H1 (cell line): Measurements from ENCODE around the gene AIFM2.

Experiments used
- BRCA1 ChIP-seq: IDR thresholded peaks from 2 replicates; pipeline ENCODE4 v1.6.1; 2012; ENCODE audit warnings: low read depth, low read length, improper control_type of control experiment
- CEBPB ChIP-seq: IDR thresholded peaks from 2 replicates; pipeline ENCODE4 v1.6.1; 2012; ENCODE audit warnings: low read depth, low read length
- CHD1 ChIP-seq: IDR thresholded peaks from 2 replicates; pipeline ENCODE4 v1.6.1; 2012; ENCODE audit warnings: low read depth, low read length, improper control_type of control experiment
- CHD2 ChIP-seq: IDR thresholded peaks from 2 replicates; pipeline ENCODE4 v1.6.1; 2012; ENCODE audit warnings: low read length, improper control_type of control experiment
- CTCF ChIP-seq, 3 experiments: IDR thresholded peaks; 1 replicate in 2 of 3; 2 replicates in 1 of 3; pipeline versions ENCODE4 v1.5.1 to v1.6.1; 2011; ENCODE audit warnings: low read length in 3 of 3, mild to moderate bottlenecking in 3 of 3, inconsistent platforms in 2 of 3, low read depth in 1 of 3, moderate library complexity in 1 of 3; ENCODE audit not compliant: insufficient read depth in 1 of 3; ENCODE audit errors: control extremely low read depth in 1 of 3
- FOSL1 ChIP-seq: IDR thresholded peaks from 2 replicates; pipeline ENCODE4 v1.6.1; 2011; ENCODE audit warnings: mild to moderate bottlenecking, low read depth, low read length, moderate library complexity; ENCODE audit not compliant: insufficient read depth
- POLR2AphosphoS5 ChIP-seq: IDR thresholded peaks from 2 replicates; pipeline ENCODE4 v1.6.1; 2011; ENCODE audit warnings: low read depth, low read length
- RAD21 ChIP-seq, 2 experiments: IDR thresholded peaks in 1 of 2; conservative IDR thresholded peaks in 1 of 2; 2 replicates each; pipeline ENCODE4 v1.6.1; 2011; ENCODE audit warnings: low read depth in 2 of 2, low read length in 2 of 2, improper control_type of control experiment in 1 of 2, inconsistent platforms in 1 of 2, mild to moderate bottlenecking in 1 of 2, moderate library complexity in 1 of 2
- SUZ12 ChIP-seq: fragments of 200-600 bp; sonication (generic); IDR thresholded peaks from 2 replicates; pipeline ENCODE4 v1.6.1; 2012; ENCODE audit warnings: mild to moderate bottlenecking, inconsistent platforms, low read length, moderate library complexity, mixed read lengths
- TCF12 ChIP-seq: IDR thresholded peaks from 2 replicates; pipeline ENCODE4 v1.6.1; 2011; ENCODE audit warnings: low read depth, mild to moderate bottlenecking, low read length

- TF ChIP-seq CTCF (IDR thresholded peaks at IDR 0.05; ENCODE audit: control extremely low read depth in 1 of 3, insufficient read depth in 1 of 3, low read depth in 1 of 3, low read length in 3 of 3) (no peak), TCF12 (no peak), CEBPB (no peak), FOSL1 (no peak), RAD21 (IDR thresholded peaks at IDR 0.05 in 1 of 2, conservative IDR thresholded peaks at IDR 0.05 in 1 of 2; ENCODE audit: low read depth in 2 of 2, low read length in 2 of 2) (no peak), POLR2AphosphoS5 (no peak), CHD2 (no peak), CHD1 (no peak), BRCA1 (no peak), SUZ12 (no peak)
Measured at GRCh38 chr10:70140297-70140696, 7.7 kb upstream of the AIFM2 start.
